ENCODE results near the gene GEMIN4. TPM values are rescaled to one million over a fixed set of nuclear protein-coding genes. Genes with fewer than 3 reads are reported as not detected.

The GEMIN4 gene
- total RNA-seq, 1 donor from 2014 or later = 42.4 TPM

GRCh38 chr17:745406-745805, 6.7 kb downstream of the GEMIN4 start:
- intact Hi-C loops (cut with micrococcal nuclease) = no loop called here

GRCh38 chr17:744937-745336, 7.1 kb downstream of the GEMIN4 start:
- intact Hi-C loops (cut with micrococcal nuclease) = no loop called here

GRCh38 chr17:743139-743538, 8.9 kb downstream of the GEMIN4 start:
- intact Hi-C loops (cut with micrococcal nuclease) = no loop called here

DNA sequence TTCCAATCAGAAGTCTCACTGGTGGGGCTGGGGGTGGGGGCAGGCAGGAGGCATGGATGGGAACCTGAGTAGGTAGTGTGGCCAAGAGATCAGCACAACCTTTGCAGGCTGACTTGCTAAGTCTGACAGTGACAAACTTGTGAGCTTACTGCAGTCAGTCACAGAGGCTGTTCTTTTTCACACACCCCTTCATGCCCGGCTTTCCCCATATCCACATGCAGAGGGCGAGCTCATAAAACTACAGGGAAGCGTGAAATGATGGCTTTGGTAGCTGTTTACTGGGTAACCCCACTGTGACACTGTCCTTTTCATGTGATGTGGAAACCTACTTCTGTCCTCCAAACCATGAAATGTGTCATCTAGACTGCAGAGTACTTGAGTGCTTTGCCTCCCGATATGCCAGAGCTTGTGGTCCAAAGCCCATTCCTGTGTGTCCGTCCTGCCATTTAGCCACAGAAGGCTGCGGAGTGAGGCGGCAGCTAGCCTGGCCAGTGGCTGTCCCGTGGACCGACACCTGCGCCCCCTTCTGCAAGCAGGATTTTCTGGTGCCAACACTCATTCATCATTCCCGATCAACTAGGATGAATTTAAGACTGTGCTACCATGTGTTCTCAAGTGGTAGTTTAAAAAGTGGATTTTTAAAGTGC, 9.8 kb downstream of the GEMIN4 start:
- intact Hi-C loops (cut with micrococcal nuclease) = no loop called here

GRCh38 chr17:740240-741017, 11.6 kb downstream of the GEMIN4 start:
- intact Hi-C loops (cut with micrococcal nuclease) = no loop called here

- intact Hi-C loops (cut with micrococcal nuclease) = no loop called here
These were observed 14.4 kb downstream of the GEMIN4 start for GRCh38 chr17:737561-738113.

GRCh38 chr17:733743-734142, 18.3 kb downstream of the GEMIN4 start:
- intact Hi-C loops (cut with micrococcal nuclease) = loop anchor here (2.0 kb wide), 2 partner anchors 19 kb away; partner anchors contain the start of genes GEMIN4 and VPS53

DNA sequence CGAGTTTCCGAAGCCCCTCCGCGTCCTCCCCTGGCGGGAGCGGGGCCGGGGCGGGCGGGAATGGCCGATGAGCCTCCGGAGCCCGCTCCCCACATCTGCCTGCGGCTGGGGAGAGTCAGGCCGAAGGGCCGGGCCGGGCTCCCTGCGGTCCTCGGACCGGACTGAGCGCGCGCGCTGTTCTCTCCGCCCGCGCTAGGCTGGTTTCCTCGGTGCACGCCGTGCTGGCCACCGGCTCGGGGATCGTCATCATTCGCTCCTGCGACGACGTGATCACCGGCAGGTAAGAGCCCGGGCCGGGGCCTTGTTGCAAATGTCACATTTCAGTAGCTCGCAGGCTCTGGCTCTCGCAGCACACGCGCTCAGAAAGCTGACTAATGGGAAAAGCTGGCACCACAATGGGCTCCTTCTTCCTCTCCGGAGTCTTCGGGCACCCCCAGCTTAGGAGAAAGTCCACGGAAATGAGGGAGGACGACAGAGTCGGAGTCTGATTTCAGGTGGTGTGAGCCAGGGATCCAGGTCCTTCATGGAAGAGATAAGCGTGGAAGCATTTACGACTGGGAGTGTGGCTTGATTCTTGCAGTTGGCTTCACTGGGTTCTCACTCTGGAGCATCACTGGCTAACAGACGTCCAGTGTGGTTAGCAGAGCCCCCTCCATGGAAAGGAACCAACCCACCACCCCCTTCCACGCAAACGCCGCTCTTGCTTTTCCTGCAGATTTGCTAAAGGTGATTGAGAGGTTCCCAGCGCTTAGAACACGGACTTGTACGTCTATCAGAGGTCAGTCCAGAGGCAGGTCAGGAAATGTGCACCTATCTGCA, 19.0 kb downstream of the GEMIN4 start:
- intact Hi-C loops (cut with micrococcal nuclease) = loop anchor here (2.0 kb wide), 1 partner anchor 18 kb away; the partner anchor contains the start of gene VPS53

GRCh38 chr17:732067-732901, 19.8 kb downstream of the GEMIN4 start, which contains the start of gene TLCD3A:
Gene TLCD3A (plus strand): TSS chr17:732596. CDS start chr17:732648, 52 bp downstream.
- intact Hi-C loops (cut with micrococcal nuclease) = loop anchor here (2.0 kb wide), 1 partner anchor 17 kb away; the partner anchor contains the start of gene VPS53

DNA sequence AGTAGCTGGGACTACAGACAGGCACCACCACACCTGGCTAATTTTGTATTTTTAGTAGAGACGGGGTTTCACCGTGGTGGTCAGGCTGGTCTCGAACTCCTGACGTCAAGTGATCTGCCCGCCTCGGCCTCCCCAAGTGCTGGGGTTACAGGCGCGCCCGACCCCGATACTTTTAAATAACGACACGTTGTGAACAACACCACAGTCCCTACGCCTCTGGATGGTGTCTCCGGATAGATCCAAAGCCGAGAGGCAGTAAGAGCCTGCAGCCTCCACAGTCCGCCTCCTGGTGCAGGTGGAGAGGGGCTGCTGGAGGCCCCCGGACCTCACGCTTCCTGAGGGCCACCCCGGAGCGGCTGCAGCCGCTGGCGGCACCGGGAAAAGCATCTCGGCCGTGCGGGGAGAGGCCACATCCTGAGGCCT, 20.4 kb downstream of the GEMIN4 start:
- intact Hi-C loops (cut with micrococcal nuclease) = loop anchor here (2.0 kb wide), 1 partner anchor 17 kb away; the partner anchor contains the start of gene VPS53

DNA sequence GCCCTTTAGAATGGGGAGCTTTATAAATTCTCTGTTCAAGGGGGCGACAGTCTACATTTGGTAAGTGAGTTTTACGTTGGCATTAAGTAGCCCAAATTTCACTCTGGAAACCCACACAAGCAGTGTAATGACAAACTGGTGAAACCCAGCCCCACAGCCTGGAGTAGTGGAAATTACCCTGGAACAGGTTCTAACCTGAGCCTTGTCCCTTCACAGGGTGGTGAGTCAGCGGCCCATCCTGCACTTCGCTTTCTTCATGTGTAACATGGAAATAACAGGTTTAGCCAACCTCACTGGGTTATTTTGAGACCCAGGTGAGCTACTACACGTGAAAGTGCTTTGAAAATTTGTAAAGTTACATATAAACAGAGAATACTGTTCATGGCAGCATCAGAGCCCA, 23.2 kb downstream of the GEMIN4 start:
- intact Hi-C loops (cut with micrococcal nuclease) = no loop called here

DNA sequence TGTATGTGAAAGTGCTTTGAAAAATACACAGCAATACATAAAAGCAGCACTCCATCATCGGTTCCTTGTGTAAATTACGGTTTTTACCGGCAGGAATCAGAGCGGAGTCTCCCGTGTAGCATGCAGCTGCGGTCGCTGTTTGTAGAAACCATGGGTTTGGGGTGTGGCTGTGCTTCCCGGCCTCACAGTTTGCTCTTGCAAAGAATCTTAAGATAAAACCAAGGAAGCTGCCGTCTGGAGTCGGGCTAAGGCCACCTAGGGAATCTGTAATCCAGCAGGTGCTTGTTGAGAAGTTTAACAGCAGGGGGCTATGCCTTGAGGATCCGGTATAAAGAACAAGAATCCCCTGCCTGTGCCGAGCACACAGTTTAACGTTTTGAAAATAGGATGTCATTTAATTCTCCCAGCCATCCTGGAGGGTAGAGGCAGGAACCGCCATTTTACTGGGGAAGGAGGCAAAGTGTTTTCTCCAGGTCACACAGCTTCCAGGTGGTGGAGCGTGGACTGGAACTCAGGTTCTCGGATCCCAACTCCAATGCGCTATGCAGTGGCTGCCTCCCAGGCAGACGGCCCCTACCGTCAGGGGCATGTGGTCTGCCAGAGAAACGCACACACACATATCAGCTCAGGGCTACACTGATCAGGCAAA, 25.7 kb downstream of the GEMIN4 start:
- intact Hi-C loops (cut with micrococcal nuclease) = no loop called here

- intact Hi-C loops (cut with micrococcal nuclease) = no loop called here
These were observed 26.3 kb downstream of the GEMIN4 start for GRCh38 chr17:725746-726145.

- intact Hi-C loops (cut with micrococcal nuclease) = no loop called here
These were observed 27.0 kb downstream of the GEMIN4 start for GRCh38 chr17:725084-725483.

- intact Hi-C loops (cut with micrococcal nuclease) = no loop called here
These were observed 30.5 kb downstream of the GEMIN4 start for GRCh38 chr17:721540-721937.

DNA sequence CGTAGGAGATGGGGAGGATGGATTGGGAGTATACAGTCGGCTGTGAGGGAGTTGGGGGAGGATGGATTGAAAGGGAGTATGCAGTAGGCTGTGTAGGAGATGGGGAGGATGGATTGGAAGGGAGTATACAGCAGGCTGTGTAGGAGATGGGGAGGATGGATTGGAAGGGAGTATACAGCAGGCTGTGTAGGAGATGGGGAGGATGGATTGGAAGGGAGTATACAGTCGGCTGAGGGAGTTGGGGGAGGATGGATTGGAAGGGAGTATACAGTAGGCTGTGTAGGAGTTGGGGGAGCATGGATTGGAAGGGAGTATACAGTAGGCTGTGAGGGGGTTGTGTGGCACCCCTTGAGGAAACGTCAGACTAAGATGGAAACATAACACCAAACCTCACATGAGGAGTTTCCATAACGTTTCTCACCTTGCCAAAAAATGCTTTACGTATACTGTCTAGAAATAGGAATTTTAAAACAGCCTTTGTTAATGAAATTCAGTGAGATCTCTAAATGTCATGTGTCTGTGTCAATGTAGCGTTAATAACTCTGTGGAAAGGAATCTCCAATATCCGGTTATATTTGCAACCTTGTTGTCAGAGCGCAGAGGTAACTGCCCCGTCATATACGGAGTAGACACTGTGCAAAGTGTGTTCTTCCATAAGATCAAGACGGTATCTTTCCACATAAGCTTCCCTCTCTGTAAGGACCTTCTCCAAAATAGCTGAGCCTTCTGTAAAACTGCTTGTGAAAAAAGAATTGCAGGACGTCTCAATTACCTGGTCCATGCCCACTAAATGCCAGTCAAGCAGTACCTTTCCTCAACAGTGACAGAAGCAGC, 31.1 kb downstream of the GEMIN4 start:
- intact Hi-C loops (cut with micrococcal nuclease) = no loop called here

DNA sequence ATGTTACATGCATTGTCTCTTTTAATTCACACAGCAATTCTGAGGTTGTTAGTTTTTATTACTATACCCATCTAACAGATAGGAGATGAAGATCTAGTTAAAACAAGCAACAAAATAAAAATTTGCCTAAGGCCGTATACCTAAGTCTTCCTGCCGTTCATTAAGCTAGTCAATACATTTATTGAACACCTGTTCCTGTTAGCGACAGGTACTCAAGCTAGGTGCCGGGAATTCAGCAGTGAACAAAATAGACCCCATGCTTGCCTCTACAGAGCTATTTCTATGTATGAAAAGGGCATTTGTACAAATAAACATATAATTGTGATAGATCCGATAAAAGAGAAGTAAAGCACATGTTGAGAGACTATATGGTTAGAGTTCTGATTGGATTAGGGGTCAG, 34.0 kb downstream of the GEMIN4 start:
- intact Hi-C loops (cut with micrococcal nuclease) = no loop called here

- intact Hi-C loops (cut with micrococcal nuclease) = no loop called here
These were observed 43.9 kb downstream of the GEMIN4 start for GRCh38 chr17:708132-708531.

DNA sequence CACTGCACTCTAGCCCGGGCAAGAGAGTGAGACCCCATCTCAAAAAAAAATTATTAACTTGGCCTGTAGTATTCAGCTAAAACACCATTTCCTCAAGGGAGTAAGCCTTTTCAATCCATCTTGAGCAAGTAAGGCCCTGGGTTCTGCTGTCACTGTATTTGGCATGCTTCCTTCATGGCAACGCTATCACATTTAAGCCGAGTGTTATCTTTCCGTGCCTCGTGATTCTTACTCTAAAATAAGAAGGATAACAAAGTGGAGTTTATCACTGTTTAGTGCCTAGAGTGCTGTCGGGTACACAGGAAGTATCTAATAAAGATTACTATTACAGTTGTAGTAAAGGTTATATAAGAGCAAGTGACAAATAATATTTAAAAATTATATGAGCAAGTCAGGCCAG, 46.2 kb downstream of the GEMIN4 start:
- intact Hi-C loops (cut with micrococcal nuclease) = no loop called here
